Measurements from ENCODE around the gene GPANK1. TPM values are rescaled to one million over a fixed set of nuclear protein-coding genes. Genes with fewer than 3 reads are reported as not detected.

Gene GPANK1
- total RNA-seq, 1 donor from 2014 or later = 12.1 TPM

GRCh38 chr6:31663126-31663960 lies 1.5 kb downstream of the GPANK1 start:
- no peak for DNase-seq (ENCODE audit: low read depth in 2 of 2)

GRCh38 chr6:31662124-31662723 lies 2.6 kb downstream of the GPANK1 start:
- no peak for DNase-seq (ENCODE audit: low read depth in 2 of 2)

GRCh38 chr6:31661262-31662123 lies 3.3 kb downstream of the GPANK1 start:
- no peak for DNase-seq (ENCODE audit: low read depth in 2 of 2)

- DNase-seq (ENCODE audit: low read depth in 2 of 2) = peak; percentile 86 to 88
Observed at GRCh38 chr6:31660381-31661261, 4.2 kb downstream of the GPANK1 start, which contains the start of gene C6orf47. Gene C6orf47, minus strand, starts transcription at chr6:31660778. Its CDS starts 831 bp downstream, at chr6:31659947.

- DNase-seq (ENCODE audit: low read depth in 2 of 2) = peak in 1 of 2 donors; percentile 56
Observed at GRCh38 chr6:31659649-31660380, 5.0 kb downstream of the GPANK1 start.

GRCh38 chr6:31658983-31659648 lies 5.7 kb downstream of the GPANK1 start:
- no peak for DNase-seq (ENCODE audit: low read depth in 2 of 2)

- no peak for DNase-seq (ENCODE audit: low read depth in 2 of 2)
Observed at GRCh38 chr6:31658158-31658688, 6.6 kb downstream of the GPANK1 start.

GRCh38 chr6:31657406-31658157 lies 7.2 kb downstream of the GPANK1 start:
- DNase-seq (ENCODE audit: low read depth in 2 of 2) = no peak

GRCh38 chr6:31655349-31656237 lies 9.2 kb downstream of the GPANK1 start, which contains the start of gene APOM:
Gene APOM, plus strand, starts transcription at chr6:31655894. Its CDS starts 73 bp downstream, at chr6:31655967.
- DNase-seq (ENCODE audit: low read depth in 2 of 2) = no peak

GRCh38 chr6:31654574-31655348 lies 10.0 kb downstream of the GPANK1 start:
- DNase-seq (ENCODE audit: low read depth in 2 of 2) = no peak

GRCh38 chr6:31652925-31653724 lies 11.7 kb downstream of the GPANK1 start:
- DNase-seq (ENCODE audit: low read depth in 2 of 2) = peak; percentile 90 to 93

- peak; percentile 90 to 97 for DNase-seq (ENCODE audit: low read depth in 2 of 2)
Observed at GRCh38 chr6:31651602-31652191, 13.1 kb downstream of the GPANK1 start.

GRCh38 chr6:31645325-31645724 lies 19.5 kb downstream of the GPANK1 start:
- no peak for DNase-seq (ENCODE audit: low read depth in 2 of 2)

GRCh38 chr6:31643818-31644454 lies 20.9 kb downstream of the GPANK1 start:
- no peak for DNase-seq (ENCODE audit: low read depth in 2 of 2)

All from lung microvascular endothelial cell (primary cell).